Type B pancreatic cell (in vitro differentiated cells): Measurements from ENCODE around the gene SLC66A2. TPM values are rescaled to one million over a fixed set of nuclear protein-coding genes. Genes with fewer than 3 reads are reported as not detected.

ENCODE experiments used
- DNase-seq: peaks from one replicate; pipeline ENCODE4 v3.0.0; 2021; ENCODE audit warnings: mixed read lengths; ENCODE audit not compliant: unreplicated experiment; ENCODE audit errors: extremely low spot score
- H3K27ac Mint-ChIP-seq: 2 replicates; pipeline ENCODE4 v1.8.0; 2021; ENCODE audit warnings: mild to moderate bottlenecking, mixed read lengths
- H3K27me3 Mint-ChIP-seq: 2 replicates; pipeline ENCODE4 v1.8.0; 2021; ENCODE audit warnings: mixed read lengths
- H3K36me3 Mint-ChIP-seq: 2 replicates; pipeline ENCODE4 v1.8.0; 2021; ENCODE audit warnings: mixed read lengths
- H3K4me1 Mint-ChIP-seq: one replicate; pipeline ENCODE4 v1.8.0; 2021; ENCODE audit warnings: mixed read lengths; ENCODE audit not compliant: unreplicated experiment
- H3K4me3 Mint-ChIP-seq: 2 replicates; pipeline ENCODE4 v1.8.0; 2021; ENCODE audit warnings: mild to moderate bottlenecking, mixed read lengths
- H3K9me3 Mint-ChIP-seq: 2 replicates; pipeline ENCODE4 v1.8.0; 2021; ENCODE audit warnings: mixed read lengths
- total RNA-seq: library from RNA; stranded (reverse); gene quantifications from 2 replicates; pipeline ENCODE4 v1.2.1, GENCODE V29; 2021; ENCODE audit warnings: low replicate concordance
- TF ChIP-seq, protein P1 (sequence below): fragments of 200-600 bp; sonication (generic); conservative IDR thresholded peaks from 2 replicates; pipeline ENCODE4 v1.5.0; 2021; ENCODE audit warnings: antibody characterized with exemption, mild to moderate bottlenecking

SLC66A2 gene
- total RNA-seq, 1 donor from 2014 or later, result 39.7 TPM

DNA sequence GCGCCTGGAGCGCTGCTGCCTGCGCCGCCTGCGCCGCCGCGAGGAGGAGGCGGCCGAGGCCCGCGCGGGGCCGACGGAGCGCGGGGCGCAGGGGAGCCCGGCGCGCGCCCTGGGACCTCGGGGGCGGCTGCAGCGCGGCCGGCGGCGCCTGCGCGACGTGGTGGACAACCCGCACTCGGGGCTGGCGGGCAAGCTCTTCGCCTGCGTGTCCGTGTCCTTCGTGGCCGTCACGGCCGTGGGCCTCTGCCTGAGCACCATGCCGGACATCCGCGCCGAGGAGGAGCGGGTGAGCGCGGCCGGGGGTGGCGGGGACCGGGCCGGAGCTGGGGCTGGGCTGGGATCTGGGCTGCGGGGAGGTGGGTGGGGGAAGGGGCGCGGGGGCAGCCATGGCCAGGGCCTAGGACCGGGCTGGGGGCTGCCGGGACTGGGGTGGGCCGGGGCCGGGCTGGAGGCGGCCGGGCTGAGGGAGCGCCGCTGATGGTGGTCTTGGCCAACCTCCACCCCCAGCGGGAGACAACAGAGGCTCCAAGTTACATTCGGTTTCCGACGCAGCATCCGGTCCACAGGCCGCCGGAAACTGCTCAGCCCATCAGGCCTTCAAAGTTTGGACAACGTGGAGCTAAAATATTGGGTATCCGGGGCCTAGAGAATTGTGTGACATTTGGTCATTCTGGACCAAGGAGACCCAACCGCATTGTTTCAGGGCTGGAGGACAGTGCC is 87.3 kb downstream of the SLC66A2 start:
- Mint-ChIP-seq H3K27me3 (peaks cover 11% of the 10 kb centered on the region), H3K4me1 (no peaks in the 10 kb centered on the region), H3K9me3 (peaks cover 9% of the 10 kb centered on the region), H3K4me3 (no peak overlapping the region), H3K36me3 (no peaks in the 10 kb centered on the region), H3K27ac (no peak overlapping the region)
- peak; percentile 64 for DNase-seq
- TF ChIP-seq, protein P1, sequence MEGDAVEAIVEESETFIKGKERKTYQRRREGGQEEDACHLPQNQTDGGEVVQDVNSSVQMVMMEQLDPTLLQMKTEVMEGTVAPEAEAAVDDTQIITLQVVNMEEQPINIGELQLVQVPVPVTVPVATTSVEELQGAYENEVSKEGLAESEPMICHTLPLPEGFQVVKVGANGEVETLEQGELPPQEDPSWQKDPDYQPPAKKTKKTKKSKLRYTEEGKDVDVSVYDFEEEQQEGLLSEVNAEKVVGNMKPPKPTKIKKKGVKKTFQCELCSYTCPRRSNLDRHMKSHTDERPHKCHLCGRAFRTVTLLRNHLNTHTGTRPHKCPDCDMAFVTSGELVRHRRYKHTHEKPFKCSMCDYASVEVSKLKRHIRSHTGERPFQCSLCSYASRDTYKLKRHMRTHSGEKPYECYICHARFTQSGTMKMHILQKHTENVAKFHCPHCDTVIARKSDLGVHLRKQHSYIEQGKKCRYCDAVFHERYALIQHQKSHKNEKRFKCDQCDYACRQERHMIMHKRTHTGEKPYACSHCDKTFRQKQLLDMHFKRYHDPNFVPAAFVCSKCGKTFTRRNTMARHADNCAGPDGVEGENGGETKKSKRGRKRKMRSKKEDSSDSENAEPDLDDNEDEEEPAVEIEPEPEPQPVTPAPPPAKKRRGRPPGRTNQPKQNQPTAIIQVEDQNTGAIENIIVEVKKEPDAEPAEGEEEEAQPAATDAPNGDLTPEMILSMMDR, result no peak

DNA sequence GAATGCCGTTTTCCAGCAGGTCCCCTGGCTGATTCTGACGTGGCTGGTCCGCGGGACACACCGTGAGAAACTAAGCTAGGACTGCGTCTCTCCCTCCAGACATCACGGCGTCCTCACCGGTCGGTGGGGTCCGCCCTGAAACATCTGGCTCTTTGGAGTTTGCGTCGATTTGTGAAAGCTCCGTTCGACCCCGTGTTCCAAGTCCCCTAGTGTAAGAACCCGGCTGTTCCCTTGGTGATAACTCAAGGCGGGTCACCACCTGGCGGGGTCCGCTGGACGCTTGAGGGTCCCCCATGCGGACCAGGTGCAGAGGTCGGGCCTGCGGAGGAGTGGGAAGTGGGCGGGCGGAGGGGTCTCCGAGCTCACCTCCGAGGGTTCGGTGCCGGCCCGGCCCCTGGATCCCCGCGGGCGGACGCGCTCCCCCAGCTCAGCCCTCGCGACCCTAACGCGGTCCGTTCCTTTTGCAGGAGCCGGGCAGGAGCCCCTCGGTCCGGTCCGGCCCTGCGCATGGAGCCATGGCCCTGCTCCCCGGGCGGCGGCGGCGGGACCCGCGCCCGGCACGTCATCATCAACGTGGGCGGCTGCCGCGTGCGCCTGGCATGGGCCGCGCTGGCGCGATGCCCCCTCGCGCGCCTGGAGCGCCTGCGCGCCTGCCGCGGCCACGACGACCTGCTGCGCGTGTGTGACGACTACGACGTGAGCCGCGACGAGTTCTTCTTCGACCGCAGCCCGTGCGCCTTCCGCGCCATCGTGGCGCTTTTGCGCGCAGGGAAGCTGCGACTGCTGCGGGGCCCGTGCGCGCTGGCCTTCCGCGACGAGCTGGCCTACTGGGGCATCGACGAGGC is 88.1 kb downstream of the SLC66A2 start:
- peaks cover 11% of the 10 kb centered on the region for H3K27me3 Mint-ChIP-seq
- no peak overlapping the region for H3K4me3 Mint-ChIP-seq
- TF ChIP-seq, protein P1, result no peak
- peak; percentile 68 for DNase-seq
- no peaks in the 10 kb centered on the region for H3K36me3 Mint-ChIP-seq
- no peaks in the 10 kb centered on the region for H3K4me1 Mint-ChIP-seq
- H3K27ac Mint-ChIP-seq, result no peak overlapping the region
- peaks cover 9% of the 10 kb centered on the region for H3K9me3 Mint-ChIP-seq

DNA sequence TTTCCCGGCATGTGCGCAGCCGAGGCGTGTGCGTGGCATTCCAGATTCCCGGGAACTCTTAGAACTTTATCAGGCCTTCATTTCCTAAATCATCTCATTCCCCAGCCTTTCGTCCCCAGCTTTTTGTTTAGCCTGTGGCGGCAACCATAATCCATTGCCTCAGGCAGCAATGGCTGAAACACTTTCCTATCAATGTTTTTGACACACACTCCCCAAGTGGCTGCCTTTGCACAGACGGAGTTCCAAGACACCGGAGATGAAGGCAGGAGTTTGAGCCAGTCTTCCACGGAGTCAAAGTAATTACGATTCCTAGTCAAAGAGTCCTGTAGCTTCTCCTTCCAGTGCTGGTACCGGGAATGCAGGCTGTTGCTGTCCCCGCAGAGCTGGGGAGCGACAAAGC is 88.9 kb downstream of the SLC66A2 start:
- TF ChIP-seq, protein P1, result no peak
- peaks cover 9% of the 10 kb centered on the region for H3K9me3 Mint-ChIP-seq
- H3K27ac Mint-ChIP-seq, result no peak overlapping the region
- H3K27me3 Mint-ChIP-seq, result peaks cover 11% of the 10 kb centered on the region
- no peak overlapping the region for H3K4me3 Mint-ChIP-seq
- H3K36me3 Mint-ChIP-seq, result no peaks in the 10 kb centered on the region
- H3K4me1 Mint-ChIP-seq, result peaks cover 1% of the 10 kb centered on the region
- no peak for DNase-seq

DNA sequence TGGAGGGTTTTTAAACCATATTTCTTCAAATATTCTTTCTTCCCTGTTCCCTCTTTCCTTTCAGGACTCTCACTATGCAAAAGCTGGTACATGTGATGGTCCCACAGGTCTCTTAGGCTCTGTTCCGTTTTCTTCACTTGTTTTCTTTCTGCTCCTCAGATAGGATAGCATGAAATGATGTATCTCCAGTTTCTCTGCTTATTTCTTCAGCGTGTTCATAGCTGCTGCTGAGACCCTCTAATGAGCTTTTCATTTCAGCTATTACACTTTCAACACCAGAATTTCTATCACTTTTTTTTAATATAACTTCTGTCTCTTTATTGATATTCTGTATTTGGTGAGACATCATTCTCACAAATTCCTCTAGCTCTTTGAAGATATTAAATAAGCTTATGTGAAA is 89.8 kb downstream of the SLC66A2 start:
- TF ChIP-seq, protein P1, result no peak
- Mint-ChIP-seq H3K36me3 (no peaks in the 10 kb centered on the region), H3K9me3 (peaks cover 9% of the 10 kb centered on the region), H3K27me3 (peaks cover 11% of the 10 kb centered on the region), H3K4me1 (peaks cover 8% of the 10 kb centered on the region), H3K4me3 (no peak overlapping the region), H3K27ac (no peak overlapping the region)
- DNase-seq, result no peak

DNA sequence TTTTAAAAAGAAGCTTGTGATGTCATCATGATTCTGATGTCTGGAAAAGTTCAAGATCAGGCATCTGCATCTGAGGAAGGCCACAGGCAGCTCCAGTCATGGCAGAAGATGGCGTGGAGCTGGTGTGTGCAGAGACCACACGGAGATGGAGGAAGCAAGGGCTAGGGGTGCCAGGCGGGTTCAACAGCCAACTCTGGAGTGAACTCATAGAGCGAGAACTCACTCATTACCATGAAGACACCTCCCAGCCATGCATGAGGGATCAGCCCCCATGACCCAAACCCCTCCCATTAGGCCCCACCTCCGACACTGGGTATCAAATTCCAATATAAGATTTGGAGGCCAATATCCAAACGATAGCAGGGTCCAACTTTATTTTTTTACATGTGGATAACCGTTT is 92.1 kb downstream of the SLC66A2 start:
- peaks cover 17% of the 10 kb centered on the region for H3K27me3 Mint-ChIP-seq
- DNase-seq, result no peak
- no peaks in the 10 kb centered on the region for H3K36me3 Mint-ChIP-seq
- peaks cover 16% of the 10 kb centered on the region for H3K4me1 Mint-ChIP-seq
- peaks cover 9% of the 10 kb centered on the region for H3K9me3 Mint-ChIP-seq
- TF ChIP-seq, protein P1, result no peak
- no peak overlapping the region for H3K27ac Mint-ChIP-seq
- no peak overlapping the region for H3K4me3 Mint-ChIP-seq
